A673 (cell line): ENCODE data around the gene CDKN2B-AS1. TPM values are rescaled to one million over a fixed set of nuclear protein-coding genes. Genes with fewer than 3 reads are reported as not detected.

ENCODE experiments used
- BruUV-seq: library from RNA; stranded (reverse); fragments of 400-500 nt; replicated peaks from 2 replicates; lab custom pipeline; 2021; lab: Mats Ljungman, UMichigan
- CTCF ChIA-PET: fragments of 300-600 bp; sonication (Branson Sonifier 250); formaldehyde crosslinking; loops from one replicate; lab custom pipeline; 2022; ENCODE audit warnings: antibody characterized with exemption; lab: Charles Lee
- POLR2A ChIA-PET: fragments of 300-600 bp; sonication (Branson Sonifier 250); formaldehyde crosslinking; loops from one replicate; lab custom pipeline; 2022; ENCODE audit warnings: antibody characterized with exemption; ENCODE audit not compliant: low non-redundant PET; lab: Charles Lee
- DNase-seq: peaks from one replicate; pipeline ENCODE4 v3.0.0-alpha.2; 2015; ENCODE audit warnings: low spot score
- H3K27ac ChIP-seq: fragments of 200-600 bp; sonication (generic); 2 replicates; pipeline ENCODE4 v1.5.1; 2016; ENCODE audit warnings: mixed run types, low read depth, mild to moderate bottlenecking, mixed read lengths, antibody characterized with exemption, low read length; ENCODE audit not compliant: poor library complexity, severe bottlenecking
- H3K27me3 ChIP-seq: fragments of 200-600 bp; sonication (generic); replicated peaks from 2 replicates; pipeline ENCODE4 v1.6.1; 2017; ENCODE audit warnings: mixed run types, low read depth, mild to moderate bottlenecking, mixed read lengths, antibody characterized with exemption, low read length; ENCODE audit not compliant: insufficient read depth, poor library complexity
- H3K36me3 ChIP-seq: fragments of 200-600 bp; sonication (generic); 2 replicates; pipeline ENCODE4 v1.6.1; 2016; ENCODE audit warnings: mixed run types, mild to moderate bottlenecking, mixed read lengths, antibody characterized with exemption, low read length; ENCODE audit not compliant: insufficient read depth, poor library complexity, severe bottlenecking
- H3K4me1 ChIP-seq: fragments of 200-600 bp; sonication (generic); 2 replicates; pipeline ENCODE4 v1.6.1; 2017; ENCODE audit warnings: mixed run types, mild to moderate bottlenecking, mixed read lengths, antibody characterized with exemption, low read length; ENCODE audit not compliant: insufficient read depth, poor library complexity, severe bottlenecking
- H3K4me3 ChIP-seq: fragments of 200-600 bp; sonication (generic); 2 replicates; pipeline ENCODE4 v1.5.1; 2016; ENCODE audit warnings: low read depth, mixed run types, mild to moderate bottlenecking, mixed read lengths, low read length; ENCODE audit not compliant: poor library complexity, severe bottlenecking
- H3K9me3 ChIP-seq: fragments of 200-600 bp; sonication (generic); 2 replicates; pipeline ENCODE4 v1.6.1; 2016; ENCODE audit warnings: mixed run types, low read depth, mild to moderate bottlenecking, mixed read lengths, antibody characterized with exemption, low read length; ENCODE audit not compliant: poor library complexity, severe bottlenecking
- CTCF ChIP-seq: fragments of 300-800, 200-600 bp; sonication (generic); conservative IDR thresholded peaks from 2 replicates; pipeline ENCODE4 v1.5.1; 2017; ENCODE audit warnings: low read depth, mild to moderate bottlenecking, antibody characterized with exemption, low read length, moderate library complexity, mixed read lengths
- EZH2 ChIP-seq: fragments of 200-600 bp; sonication (generic); IDR thresholded peaks from 2 replicates; pipeline ENCODE4 v1.6.1; 2017; ENCODE audit warnings: borderline replicate concordance, low read depth, mild to moderate bottlenecking, mixed read lengths, antibody characterized with exemption, low read length; ENCODE audit not compliant: poor library complexity, severe bottlenecking
- intact Hi-C: fragments of 100-400 bp; cut with micrococcal nuclease; formaldehyde crosslinking; loops from one replicate; pipeline ENCODE4 v1.10.0; 2022; ENCODE audit not compliant: unreplicated experiment
- total RNA-seq: library from RNA; stranded (reverse); gene quantifications from 2 replicates; pipeline ENCODE4 v1.2.3, GENCODE V29; 2021

The CDKN2B-AS1 gene
- total RNA-seq, 1 experiment from 2014 or later = not detected

GRCh38 chr9:22084336-22085035 is 89.9 kb downstream of the CDKN2B-AS1 start:
- no TSS peak for BruUV-seq
- no peak overlapping the region for H3K27ac ChIP-seq
- CTCF ChIA-PET = no interaction called here
- H3K4me1 ChIP-seq = no peaks in the 10 kb centered on the region
- POLR2A ChIA-PET = no interaction called here
- H3K27me3 ChIP-seq = no peaks in the 10 kb centered on the region
- no peaks in the 10 kb centered on the region for H3K9me3 ChIP-seq
- no peak overlapping the region for H3K4me3 ChIP-seq
- H3K36me3 ChIP-seq = no peaks in the 10 kb centered on the region
- DNase-seq = no peak
- intact Hi-C loops = no loop called here
- no peak for TF ChIP-seq CTCF
- no peak for TF ChIP-seq EZH2

GRCh38 chr9:22088053-22088716 is 93.6 kb downstream of the CDKN2B-AS1 start:
- CTCF ChIA-PET = no interaction called here

GRCh38 chr9:22088717-22089061 is 94.1 kb downstream of the CDKN2B-AS1 start:
- TF ChIP-seq EZH2 = no peak
- no peak for TF ChIP-seq CTCF
- H3K27me3 ChIP-seq = no peaks in the 10 kb centered on the region
- H3K27ac ChIP-seq = no peak overlapping the region
- no peaks in the 10 kb centered on the region for H3K4me1 ChIP-seq
- POLR2A ChIA-PET = no interaction called here
- H3K4me3 ChIP-seq = no peak overlapping the region
- CTCF ChIA-PET = no interaction called here
- H3K36me3 ChIP-seq = no peaks in the 10 kb centered on the region
- no peaks in the 10 kb centered on the region for H3K9me3 ChIP-seq
- no TSS peak for BruUV-seq
- intact Hi-C loops = no loop called here
- no peak for DNase-seq

More at GRCh38 chr9:22088053-22088716, 93.6 kb downstream of the CDKN2B-AS1 start:
- TF ChIP-seq EZH2 = no peak
- TF ChIP-seq CTCF = no peak
- intact Hi-C loops = no loop called here
- H3K4me1 ChIP-seq = no peaks in the 10 kb centered on the region
- BruUV-seq = no TSS peak
- no peaks in the 10 kb centered on the region for H3K9me3 ChIP-seq
- no peaks in the 10 kb centered on the region for H3K27me3 ChIP-seq
- no peak overlapping the region for H3K4me3 ChIP-seq
- no peaks in the 10 kb centered on the region for H3K36me3 ChIP-seq
- no peak for DNase-seq
- POLR2A ChIA-PET = no interaction called here
- no peak overlapping the region for H3K27ac ChIP-seq
